Neural progenitor cell (in vitro differentiated cells): ENCODE results near the gene CTSD.
"Not testable (repeated sequence)": the region's sequence is repeated elsewhere in the genome, so short reads cannot be mapped to it uniquely, and the experiment has no call there.

Experiments used
- CTCF ChIP-seq: fragments of 200-600 bp; sonication (generic); IDR thresholded peaks from 2 replicates; pipeline ENCODE4 v1.5.1; 2017; ENCODE audit warnings: antibody characterized with exemption, mild to moderate bottlenecking
- EZH2 ChIP-seq: fragments of 200-600 bp; sonication (generic); IDR thresholded peaks from 2 replicates; pipeline ENCODE4 v1.6.1; 2017; ENCODE audit warnings: antibody characterized with exemption, mild to moderate bottlenecking, moderate library complexity
- EZH2phosphoT487 ChIP-seq: fragments of 200-600 bp; sonication (generic); IDR thresholded peaks from 2 replicates; pipeline ENCODE4 v1.6.1; 2017; ENCODE audit warnings: antibody characterized with exemption

- not testable (repeated sequence) for TF ChIP-seq CTCF, EZH2, EZH2phosphoT487
Observed at GRCh38 chr11:1769304-1769936, 5.7 kb upstream of the CTSD start.
